WERI-Rb-1 (cell line): Measurements from ENCODE around the gene ZNF837.
A peak's percentile ranks its signal among the peaks of the same experiment; 100 is the strongest.

Source experiments
- DNase-seq: peaks from one replicate; pipeline ENCODE4 v3.0.0-alpha.2; 2020
- H3K27ac ChIP-seq: fragments of 250-450 bp; sonication (Bioruptor Pico); 2 replicates; pipeline ENCODE4 v1.5.1; 2020; ENCODE audit warnings: mild to moderate bottlenecking, moderate library complexity
- H3K27me3 ChIP-seq: fragments of 250-450 bp; sonication (Bioruptor Pico); 2 replicates; pipeline ENCODE4 v1.5.1; 2021; ENCODE audit warnings: mild to moderate bottlenecking, low read depth, moderate library complexity; ENCODE audit not compliant: insufficient read depth, severe bottlenecking
- H3K36me3 ChIP-seq: fragments of 250-450 bp; sonication (Bioruptor Pico); 2 replicates; pipeline ENCODE4 v1.5.1; 2020; ENCODE audit warnings: mild to moderate bottlenecking, moderate library complexity
- H3K4me3 ChIP-seq: 2 replicates; pipeline ENCODE4 v1.5.1; 2011; ENCODE audit warnings: low read depth, mild to moderate bottlenecking, control low read depth, low read length
- H3K9me3 ChIP-seq: fragments of 250-450 bp; sonication (Bioruptor Pico); 2 replicates; pipeline ENCODE4 v1.5.1; 2021; ENCODE audit warnings: mild to moderate bottlenecking, moderate library complexity; ENCODE audit not compliant: severe bottlenecking
- CTCF ChIP-seq: IDR thresholded peaks from 2 replicates; pipeline ENCODE4 v1.5.1; 2011; ENCODE audit warnings: low read depth, mild to moderate bottlenecking, control low read depth, inconsistent platforms, low read length

The ZNF837 gene

GRCh38 chr19:58386576-58387337, 5.9 kb upstream of the ZNF837 start, which contains the start of gene RPS5:
Gene RPS5, plus strand, starts transcription at chr19:58387269. Its CDS starts 869 bp downstream, at chr19:58388138.
- peaks cover 36% of the 10 kb centered on the region for H3K36me3 ChIP-seq

GRCh38 chr19:58385891-58386575, 5.2 kb upstream of the ZNF837 start:
- H3K4me3 ChIP-seq, result peak overlapping the region; percentile 98
- H3K27me3 ChIP-seq, result no peaks in the 10 kb centered on the region
- peak overlapping the region; percentile 98 for H3K27ac ChIP-seq
- TF ChIP-seq CTCF, result no peak
- H3K36me3 ChIP-seq, result peaks cover 29% of the 10 kb centered on the region
- DNase-seq, result peak; percentile 35
- H3K9me3 ChIP-seq, result no peaks in the 10 kb centered on the region

More at GRCh38 chr19:58386576-58387337, 5.9 kb upstream of the ZNF837 start, which contains the start of gene RPS5:
- H3K4me3 ChIP-seq, result peak within 1 kb of the TSS; percentile 98
- peak within 1 kb of the TSS; percentile 98 for H3K27ac ChIP-seq
- no peaks in the 10 kb centered on the region for H3K27me3 ChIP-seq
- no peaks in the 10 kb centered on the region for H3K9me3 ChIP-seq
- DNase-seq, result peak; percentile 96
- no peak for TF ChIP-seq CTCF

- peak overlapping the region; percentile 98 for H3K4me3 ChIP-seq
- no peaks in the 10 kb centered on the region for H3K27me3 ChIP-seq
- no peak for DNase-seq
- no peaks in the 10 kb centered on the region for H3K9me3 ChIP-seq
- peaks cover 23% of the 10 kb centered on the region for H3K36me3 ChIP-seq
- peak overlapping the region; percentile 98 for H3K27ac ChIP-seq
- TF ChIP-seq CTCF, result no peak
Observed at GRCh38 chr19:58385313-58385890, 4.6 kb upstream of the ZNF837 start.

- Histone ChIP-seq H3K9me3 (no peaks in the 10 kb centered on the region), H3K36me3 (peaks cover 1% of the 10 kb centered on the region), H3K27ac (no peak overlapping the region), H3K27me3 (no peaks in the 10 kb centered on the region), H3K4me3 (no peak overlapping the region)
- DNase-seq, result no peak
- no peak for TF ChIP-seq CTCF
Observed at GRCh38 chr19:58382997-58383603, 2.3 kb upstream of the ZNF837 start.

- Histone ChIP-seq H3K36me3 (no peaks in the 10 kb centered on the region), H3K27ac (peak overlapping the region; percentile 98)
Observed at GRCh38 chr19:58381460-58382212, 806 bp upstream of the ZNF837 start.

More at GRCh38 chr19:58381460-58382212, 806 bp upstream of the ZNF837 start:
- Histone ChIP-seq H3K9me3 (no peaks in the 10 kb centered on the region), H3K4me3 (peak overlapping the region; percentile 38), H3K27me3 (no peaks in the 10 kb centered on the region)
- no peak for DNase-seq
- TF ChIP-seq CTCF, result no peak
